ENCODE results near the gene VPS37B. TPM values are rescaled to one million over a fixed set of nuclear protein-coding genes. Genes with fewer than 3 reads are reported as not detected.

The VPS37B gene
- total RNA-seq, 1 experiment from 2014 or later = 24.0 TPM

GRCh38 chr12:122903693-122904034 lies 7.7 kb upstream of the VPS37B start:
- Mint-ChIP-seq H3K27ac (ENCODE audit: unreplicated experiment) (no peak overlapping the region), H3K9me3 (ENCODE audit: unreplicated experiment) (no peaks in the 10 kb centered on the region), H3K36me3 (ENCODE audit: insufficient read depth, unreplicated experiment) (no peaks in the 10 kb centered on the region), H3K4me3 (ENCODE audit: unreplicated experiment) (no peak overlapping the region), H3K27me3 (ENCODE audit: insufficient read depth, unreplicated experiment) (no peaks in the 10 kb centered on the region), H3K4me1 (ENCODE audit: low read depth, unreplicated experiment) (peaks cover 11% of the 10 kb centered on the region)
- intact Hi-C loops (cut with micrococcal nuclease; ENCODE audit: unreplicated experiment) = no loop called here
- TF ChIP-seq CTCF (IDR thresholded peaks at IDR 0.05; ENCODE audit: insufficient read depth in 1 of 2, low read depth in 1 of 2, low read length in 1 of 2, severe bottlenecking in 1 of 2, unreplicated experiment in 1 of 2) = no peak
- no peaks in the 10 kb centered on the region for H3K36me3 ChIP-seq (ENCODE audit: control insufficient read depth, insufficient read depth, low read length)
- no peaks in the 10 kb centered on the region for H3K27me3 ChIP-seq (replicated peaks; ENCODE audit: control insufficient read depth, insufficient read depth, low read length)
- 0 out of 2 replicates have a peak, but pooled peaks cover under 1% of the 10 kb centered on the region for H3K4me1 ChIP-seq
- no peak for DNase-seq
- CTCF ChIA-PET = no interaction called here
- H3K9me3 ChIP-seq = no peaks in the 10 kb centered on the region
- H3K4me3 ChIP-seq (ENCODE audit: low read depth, low read length) = no peak overlapping the region
- BruUV-seq (replicated peaks) = no TSS peak
- POLR2A ChIA-PET = interaction anchor here (0.7 kb wide), 1 partner anchor 678 kb away, joined by 3 read pairs; the partner anchor contains the start of gene DIABLO

- intact Hi-C loops (cut with micrococcal nuclease; ENCODE audit: unreplicated experiment) = no loop called here
- POLR2A ChIA-PET = interaction anchor here (0.7 kb wide), 1 partner anchor 77 kb away, joined by 3 read pairs; no protein-coding TSS in a partner anchor
- Mint-ChIP-seq H3K27me3 (ENCODE audit: insufficient read depth, unreplicated experiment) (no peaks in the 10 kb centered on the region), H3K4me1 (ENCODE audit: low read depth, unreplicated experiment) (peaks cover 11% of the 10 kb centered on the region), H3K4me3 (ENCODE audit: unreplicated experiment) (no peak overlapping the region), H3K9me3 (ENCODE audit: unreplicated experiment) (no peaks in the 10 kb centered on the region), H3K36me3 (ENCODE audit: insufficient read depth, unreplicated experiment) (no peaks in the 10 kb centered on the region), H3K27ac (ENCODE audit: unreplicated experiment) (no peak overlapping the region)
- Histone ChIP-seq H3K27me3 (replicated peaks; ENCODE audit: control insufficient read depth, insufficient read depth, low read length) (no peaks in the 10 kb centered on the region), H3K9me3 (no peaks in the 10 kb centered on the region), H3K36me3 (ENCODE audit: control insufficient read depth, insufficient read depth, low read length) (no peaks in the 10 kb centered on the region), H3K4me3 (ENCODE audit: low read depth, low read length) (no peak overlapping the region), H3K4me1 (0 out of 2 replicates have a peak, but pooled peaks cover 4% of the 10 kb centered on the region)
- CTCF ChIA-PET = no interaction called here
- DNase-seq = no peak
- no peak for TF ChIP-seq CTCF (IDR thresholded peaks at IDR 0.05; ENCODE audit: insufficient read depth in 1 of 2, low read depth in 1 of 2, low read length in 1 of 2, severe bottlenecking in 1 of 2, unreplicated experiment in 1 of 2)
- no TSS peak for BruUV-seq (replicated peaks)
Measured at GRCh38 chr12:122902854-122903692, 7.1 kb upstream of the VPS37B start.

GRCh38 chr12:122899887-122900286 lies 4.0 kb upstream of the VPS37B start:
- Histone ChIP-seq H3K4me1 (0 out of 2 replicates have a peak, but pooled peaks cover 4% of the 10 kb centered on the region), H3K4me3 (ENCODE audit: low read depth, low read length) (no peak overlapping the region), H3K36me3 (ENCODE audit: control insufficient read depth, insufficient read depth, low read length) (no peaks in the 10 kb centered on the region), H3K9me3 (no peaks in the 10 kb centered on the region), H3K27me3 (replicated peaks; ENCODE audit: control insufficient read depth, insufficient read depth, low read length) (no peaks in the 10 kb centered on the region)
- CTCF ChIA-PET = no interaction called here
- Mint-ChIP-seq H3K36me3 (ENCODE audit: insufficient read depth, unreplicated experiment) (peaks cover 17% of the 10 kb centered on the region), H3K4me1 (ENCODE audit: low read depth, unreplicated experiment) (peaks cover 17% of the 10 kb centered on the region), H3K27me3 (ENCODE audit: insufficient read depth, unreplicated experiment) (no peaks in the 10 kb centered on the region), H3K4me3 (ENCODE audit: unreplicated experiment) (no peak overlapping the region), H3K27ac (ENCODE audit: unreplicated experiment) (no peak overlapping the region), H3K9me3 (ENCODE audit: unreplicated experiment) (no peaks in the 10 kb centered on the region)
- no peak for DNase-seq
- TF ChIP-seq CTCF (IDR thresholded peaks at IDR 0.05; ENCODE audit: insufficient read depth in 1 of 2, low read depth in 1 of 2, low read length in 1 of 2, severe bottlenecking in 1 of 2, unreplicated experiment in 1 of 2) = no peak
- BruUV-seq (replicated peaks) = no TSS peak
- POLR2A ChIA-PET = no interaction called here
- intact Hi-C loops (cut with micrococcal nuclease; ENCODE audit: unreplicated experiment) = no loop called here
